Fibroblast of lung (primary cell): ENCODE data around the gene ANKMY1. TPM values are rescaled to one million over a fixed set of nuclear protein-coding genes. Genes with fewer than 3 reads are reported as not detected.

Source experiments
- DNase-seq, 2 donors: peaks; one replicate each; pipeline versions ENCODE4 v3.0.0 to v3.0.0-alpha.2; 2010; ENCODE audit warnings: low read depth in 2 of 2
- H2AFZ ChIP-seq: 2 replicates; pipeline ENCODE4 v1.5.1; 2012; ENCODE audit warnings: low read length, control low read depth, inconsistent platforms
- H3K27ac ChIP-seq: 2 replicates; pipeline ENCODE4 v1.5.1; 2011; ENCODE audit warnings: low read length, control low read depth; ENCODE audit not compliant: insufficient read depth
- H3K27me3 ChIP-seq: 2 replicates; pipeline ENCODE4 v1.5.1; 2011; ENCODE audit warnings: mild to moderate bottlenecking, low read length; ENCODE audit not compliant: control insufficient read depth, insufficient read depth
- H3K36me3 ChIP-seq: 2 replicates; pipeline ENCODE4 v1.5.1; 2011; ENCODE audit warnings: low read length; ENCODE audit not compliant: control insufficient read depth, insufficient read depth
- H3K4me1 ChIP-seq: 2 replicates; pipeline ENCODE4 v1.5.1; 2011; ENCODE audit warnings: low read length; ENCODE audit not compliant: control insufficient read depth, insufficient read depth; ENCODE audit errors: extremely low read depth
- H3K4me2 ChIP-seq: 2 replicates; pipeline ENCODE4 v1.5.1; 2011; ENCODE audit warnings: low read length, control low read depth; ENCODE audit not compliant: insufficient read depth; ENCODE audit errors: extremely low read depth
- H3K4me3 ChIP-seq, 4 experiments: fragments of 200-600 bp in 1 of 4; sonication (generic) in 1 of 4; replicated peaks in 1 of 4; 2 replicates each; pipeline ENCODE4 v1.5.1; 2011 to 2016; ENCODE audit warnings: low read length in 4 of 4, low read depth in 3 of 4, mild to moderate bottlenecking in 3 of 4, control low read depth in 2 of 4, inconsistent platforms in 1 of 4, mixed read lengths in 1 of 4; ENCODE audit not compliant: insufficient read depth in 1 of 4; ENCODE audit errors: control extremely low read depth in 1 of 4
- H3K79me2 ChIP-seq: 2 replicates; pipeline ENCODE4 v1.5.1; 2012; ENCODE audit warnings: mild to moderate bottlenecking, low read length, inconsistent platforms; ENCODE audit not compliant: control insufficient read depth, insufficient read depth
- H3K9ac ChIP-seq: 2 replicates; pipeline ENCODE4 v1.5.1; 2011; ENCODE audit warnings: mild to moderate bottlenecking, low read length, control low read depth; ENCODE audit not compliant: insufficient read depth
- H3K9me3 ChIP-seq: 2 replicates; pipeline ENCODE4 v1.5.1; 2012; ENCODE audit warnings: low read depth, low read length; ENCODE audit not compliant: control insufficient read depth, insufficient read depth
- H4K20me1 ChIP-seq: 2 replicates; pipeline ENCODE4 v1.5.1; 2011; ENCODE audit warnings: low read length; ENCODE audit not compliant: control insufficient read depth, insufficient read depth; ENCODE audit errors: extremely low read depth
- CTCF ChIP-seq, 2 donors: IDR thresholded peaks in 1 of 2; conservative IDR thresholded peaks in 1 of 2; 1 replicate in 1 of 2; 2 replicates in 1 of 2; pipeline ENCODE4 v1.5.1; 2011 to 2012; ENCODE audit warnings: low read length in 2 of 2, control low read depth in 1 of 2, inconsistent platforms in 1 of 2, low read depth in 1 of 2, mild to moderate bottlenecking in 1 of 2
- EZH2 ChIP-seq: IDR thresholded peaks from 2 replicates; pipeline ENCODE4 v1.5.1; 2012; ENCODE audit warnings: low read length, control low read depth, mild to moderate bottlenecking; ENCODE audit errors: missing control alignments
- polyA plus RNA-seq, 2 donors: library from polyadenylated mRNA; depleted of rRNA in 1 of 2; stranded (reverse) in 1 of 2; unstranded in 1 of 2; fragments of >200 nt; gene quantifications; 2 replicates each; pipeline ENCODE4 v1.2.1, GENCODE V29; 2011 to 2012; ENCODE audit warnings: missing spikeins in 1 of 2
- total RNA-seq: library from RNA; depleted of rRNA; stranded (reverse); fragments of >200 nt; gene quantifications from 2 replicates; pipeline ENCODE4 v1.2.1, GENCODE V29; 2014

Gene ANKMY1
- total and polyA plus RNA-seq, 2 donors (not counting 1 experiment from before 2014, with no cell fraction given), result 2.8 to 7.4 TPM

GRCh38 chr2:240571314-240571973, 13.7 kb upstream of the ANKMY1 start:
- H4K20me1 ChIP-seq, result no peaks in the 10 kb centered on the region
- peaks cover 14% of the 10 kb centered on the region for H3K4me1 ChIP-seq
- H3K9ac ChIP-seq, result no peak overlapping the region
- H3K79me2 ChIP-seq, result peaks cover 5% of the 10 kb centered on the region
- no peak overlapping the region for H3K4me3 ChIP-seq
- H3K9me3 ChIP-seq, result no peaks in the 10 kb centered on the region
- H2AFZ ChIP-seq, result no peak overlapping the region
- H3K4me2 ChIP-seq, result no peak overlapping the region
- no peak for DNase-seq
- TF ChIP-seq EZH2, result no peak
- no peak for TF ChIP-seq CTCF (conservative IDR thresholded peaks at IDR 0.05 in 1 of 2, IDR thresholded peaks at IDR 0.05 in 1 of 2; ENCODE audit: low read depth in 1 of 2, low read length in 2 of 2)
- H3K27ac ChIP-seq, result no peak overlapping the region
- H3K27me3 ChIP-seq, result no peaks in the 10 kb centered on the region
- no peaks in the 10 kb centered on the region for H3K36me3 ChIP-seq

- Histone ChIP-seq H3K4me1 (peaks cover 19% of the 10 kb centered on the region), H3K27ac (no peak overlapping the region), H3K79me2 (peaks cover 5% of the 10 kb centered on the region), H3K36me3 (no peaks in the 10 kb centered on the region), H3K9ac (no peak overlapping the region), H3K9me3 (no peaks in the 10 kb centered on the region), H3K27me3 (no peaks in the 10 kb centered on the region), H3K4me2 (no peak overlapping the region), H4K20me1 (no peaks in the 10 kb centered on the region), H2AFZ (no peak overlapping the region), H3K4me3 (no peak overlapping the region)
- no peak for DNase-seq
- TF ChIP-seq CTCF (conservative IDR thresholded peaks at IDR 0.05 in 1 of 2, IDR thresholded peaks at IDR 0.05 in 1 of 2; ENCODE audit: low read depth in 1 of 2, low read length in 2 of 2) (no peak), EZH2 (no peak)
Observed at GRCh38 chr2:240570531-240571313, 12.9 kb upstream of the ANKMY1 start.

GRCh38 chr2:240569998-240570530, 12.3 kb upstream of the ANKMY1 start:
- DNase-seq, result no peak
- Histone ChIP-seq H3K27ac (no peak overlapping the region), H2AFZ (no peak overlapping the region), H3K79me2 (peaks cover 5% of the 10 kb centered on the region), H4K20me1 (no peaks in the 10 kb centered on the region), H3K4me3 (no peak overlapping the region), H3K36me3 (no peaks in the 10 kb centered on the region), H3K4me1 (peaks cover 23% of the 10 kb centered on the region), H3K9ac (no peak overlapping the region), H3K9me3 (no peaks in the 10 kb centered on the region), H3K4me2 (no peak overlapping the region), H3K27me3 (no peaks in the 10 kb centered on the region)
- no peak for TF ChIP-seq CTCF (conservative IDR thresholded peaks at IDR 0.05 in 1 of 2, IDR thresholded peaks at IDR 0.05 in 1 of 2; ENCODE audit: low read depth in 1 of 2, low read length in 2 of 2)
- no peak for TF ChIP-seq EZH2
